22Rv1 (cell line): ENCODE measurements around the gene SMIM44.

Experiments
- ZFX ChIP-seq: fragments of 450-650 bp; IDR thresholded peaks from 2 replicates; pipeline ENCODE4 v1.6.1; 2017; ENCODE audit warnings: antibody characterized with exemption, borderline replicate concordance
- TF ChIP-seq, protein P1 (sequence below): fragments of 450-650 bp; IDR thresholded peaks from 2 replicates; pipeline ENCODE4 v1.5.1; 2017; ENCODE audit warnings: mild to moderate bottlenecking

DNA sequence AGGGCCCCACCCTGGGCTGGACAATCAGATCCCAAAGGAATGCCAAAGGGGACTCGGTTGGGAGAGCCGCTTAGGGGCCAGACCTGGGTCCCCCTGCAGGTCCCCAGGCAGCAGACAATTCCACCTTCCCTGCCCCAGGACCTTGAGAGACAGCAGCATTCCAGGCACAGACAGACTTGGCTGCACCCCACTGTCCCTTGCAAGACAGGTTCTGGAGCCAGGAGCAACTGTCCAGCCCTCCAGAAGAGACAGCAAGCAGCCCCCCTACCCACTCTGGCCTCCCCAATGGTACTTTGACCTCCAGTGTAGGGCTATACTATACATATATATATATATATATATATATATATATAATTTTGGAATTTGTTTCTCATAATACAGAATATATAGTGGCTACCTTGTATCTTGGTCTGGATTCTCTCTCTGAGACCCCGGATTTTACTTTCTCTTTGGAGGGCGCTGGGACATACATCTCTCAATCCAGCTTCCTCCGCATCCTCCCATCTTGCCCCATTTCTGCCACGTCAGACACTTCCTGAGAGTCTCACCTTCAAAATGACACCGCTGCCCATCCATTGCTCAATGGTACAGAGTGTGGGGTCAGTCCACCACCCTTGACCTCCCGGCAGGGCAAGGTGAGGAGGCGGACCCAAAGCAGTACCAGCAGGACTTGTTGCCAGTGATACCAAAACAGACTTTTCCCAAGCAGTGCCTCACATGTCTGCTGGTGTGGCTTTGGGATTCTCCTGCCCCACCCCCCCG lies 15.6 kb downstream of the SMIM44 start:
- TF ChIP-seq, protein P1, sequence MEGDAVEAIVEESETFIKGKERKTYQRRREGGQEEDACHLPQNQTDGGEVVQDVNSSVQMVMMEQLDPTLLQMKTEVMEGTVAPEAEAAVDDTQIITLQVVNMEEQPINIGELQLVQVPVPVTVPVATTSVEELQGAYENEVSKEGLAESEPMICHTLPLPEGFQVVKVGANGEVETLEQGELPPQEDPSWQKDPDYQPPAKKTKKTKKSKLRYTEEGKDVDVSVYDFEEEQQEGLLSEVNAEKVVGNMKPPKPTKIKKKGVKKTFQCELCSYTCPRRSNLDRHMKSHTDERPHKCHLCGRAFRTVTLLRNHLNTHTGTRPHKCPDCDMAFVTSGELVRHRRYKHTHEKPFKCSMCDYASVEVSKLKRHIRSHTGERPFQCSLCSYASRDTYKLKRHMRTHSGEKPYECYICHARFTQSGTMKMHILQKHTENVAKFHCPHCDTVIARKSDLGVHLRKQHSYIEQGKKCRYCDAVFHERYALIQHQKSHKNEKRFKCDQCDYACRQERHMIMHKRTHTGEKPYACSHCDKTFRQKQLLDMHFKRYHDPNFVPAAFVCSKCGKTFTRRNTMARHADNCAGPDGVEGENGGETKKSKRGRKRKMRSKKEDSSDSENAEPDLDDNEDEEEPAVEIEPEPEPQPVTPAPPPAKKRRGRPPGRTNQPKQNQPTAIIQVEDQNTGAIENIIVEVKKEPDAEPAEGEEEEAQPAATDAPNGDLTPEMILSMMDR: no peak
- no peak for TF ChIP-seq ZFX
